ENCODE data around the gene MRPL4. TPM values are rescaled to one million over a fixed set of nuclear protein-coding genes. Genes with fewer than 3 reads are reported as not detected.
A peak's percentile ranks its signal among the peaks of the same experiment; 100 is the strongest.

Gene MRPL4
- total and polyA plus RNA-seq, 2 experiments from 2014 or later = 78.5 to 129 TPM

DNA sequence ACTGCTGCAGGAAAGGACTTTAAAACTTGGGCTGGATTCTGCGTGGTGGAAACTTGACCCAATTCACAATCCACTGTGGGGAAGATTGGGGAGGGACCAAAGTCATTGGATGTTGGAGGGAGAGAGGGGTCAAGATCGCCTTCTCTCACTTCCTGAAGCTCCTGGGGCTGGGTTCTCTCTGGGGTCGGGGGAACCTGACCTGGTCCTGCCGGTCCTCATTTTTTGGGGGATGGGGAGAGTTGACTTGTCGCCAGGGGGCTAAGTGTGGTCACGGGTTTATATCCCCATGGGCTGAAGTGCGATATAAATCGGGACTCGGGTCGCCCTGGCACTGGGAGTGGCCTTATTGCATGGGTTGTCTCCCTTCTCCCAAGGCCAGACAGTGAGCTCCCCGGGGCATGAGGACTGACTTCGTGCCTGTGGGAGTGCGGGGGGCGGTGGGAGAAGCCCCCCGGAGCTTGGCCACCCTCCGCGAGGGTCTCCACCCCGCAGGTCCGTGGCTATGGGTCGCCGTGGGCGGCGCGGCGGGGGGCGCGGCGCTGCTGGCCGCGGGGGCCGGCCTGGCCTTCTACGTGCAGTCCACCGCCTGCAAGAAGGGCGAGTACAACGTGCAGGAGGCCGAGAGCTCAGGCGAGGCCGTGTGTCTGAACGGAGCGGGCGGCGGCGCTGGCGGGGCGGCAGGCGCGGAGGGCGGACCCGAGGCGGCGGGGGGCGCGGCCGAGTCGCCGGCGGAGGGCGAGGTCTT lies 44.0 kb downstream of the MRPL4 start:
- Histone ChIP-seq H3K4me1 (ENCODE audit: low read depth) (no peaks in the 10 kb centered on the region), H3K27ac (no peak overlapping the region), H3K36me3 (no peaks in the 10 kb centered on the region), H3K27me3 (peaks cover 61% of the 10 kb centered on the region), H3K9me3 (ENCODE audit: low read depth) (no peaks in the 10 kb centered on the region), H3K4me3 (no peak overlapping the region)
- peak in 1 of 2 donors; percentile 49 for DNase-seq (ENCODE audit: low read depth in 1 of 2, low spot score in 1 of 2)
- TF ChIP-seq, protein P1, sequence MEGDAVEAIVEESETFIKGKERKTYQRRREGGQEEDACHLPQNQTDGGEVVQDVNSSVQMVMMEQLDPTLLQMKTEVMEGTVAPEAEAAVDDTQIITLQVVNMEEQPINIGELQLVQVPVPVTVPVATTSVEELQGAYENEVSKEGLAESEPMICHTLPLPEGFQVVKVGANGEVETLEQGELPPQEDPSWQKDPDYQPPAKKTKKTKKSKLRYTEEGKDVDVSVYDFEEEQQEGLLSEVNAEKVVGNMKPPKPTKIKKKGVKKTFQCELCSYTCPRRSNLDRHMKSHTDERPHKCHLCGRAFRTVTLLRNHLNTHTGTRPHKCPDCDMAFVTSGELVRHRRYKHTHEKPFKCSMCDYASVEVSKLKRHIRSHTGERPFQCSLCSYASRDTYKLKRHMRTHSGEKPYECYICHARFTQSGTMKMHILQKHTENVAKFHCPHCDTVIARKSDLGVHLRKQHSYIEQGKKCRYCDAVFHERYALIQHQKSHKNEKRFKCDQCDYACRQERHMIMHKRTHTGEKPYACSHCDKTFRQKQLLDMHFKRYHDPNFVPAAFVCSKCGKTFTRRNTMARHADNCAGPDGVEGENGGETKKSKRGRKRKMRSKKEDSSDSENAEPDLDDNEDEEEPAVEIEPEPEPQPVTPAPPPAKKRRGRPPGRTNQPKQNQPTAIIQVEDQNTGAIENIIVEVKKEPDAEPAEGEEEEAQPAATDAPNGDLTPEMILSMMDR (IDR thresholded peaks at IDR 0.05; ENCODE audit: low read depth, low read length) = no peak

DNA sequence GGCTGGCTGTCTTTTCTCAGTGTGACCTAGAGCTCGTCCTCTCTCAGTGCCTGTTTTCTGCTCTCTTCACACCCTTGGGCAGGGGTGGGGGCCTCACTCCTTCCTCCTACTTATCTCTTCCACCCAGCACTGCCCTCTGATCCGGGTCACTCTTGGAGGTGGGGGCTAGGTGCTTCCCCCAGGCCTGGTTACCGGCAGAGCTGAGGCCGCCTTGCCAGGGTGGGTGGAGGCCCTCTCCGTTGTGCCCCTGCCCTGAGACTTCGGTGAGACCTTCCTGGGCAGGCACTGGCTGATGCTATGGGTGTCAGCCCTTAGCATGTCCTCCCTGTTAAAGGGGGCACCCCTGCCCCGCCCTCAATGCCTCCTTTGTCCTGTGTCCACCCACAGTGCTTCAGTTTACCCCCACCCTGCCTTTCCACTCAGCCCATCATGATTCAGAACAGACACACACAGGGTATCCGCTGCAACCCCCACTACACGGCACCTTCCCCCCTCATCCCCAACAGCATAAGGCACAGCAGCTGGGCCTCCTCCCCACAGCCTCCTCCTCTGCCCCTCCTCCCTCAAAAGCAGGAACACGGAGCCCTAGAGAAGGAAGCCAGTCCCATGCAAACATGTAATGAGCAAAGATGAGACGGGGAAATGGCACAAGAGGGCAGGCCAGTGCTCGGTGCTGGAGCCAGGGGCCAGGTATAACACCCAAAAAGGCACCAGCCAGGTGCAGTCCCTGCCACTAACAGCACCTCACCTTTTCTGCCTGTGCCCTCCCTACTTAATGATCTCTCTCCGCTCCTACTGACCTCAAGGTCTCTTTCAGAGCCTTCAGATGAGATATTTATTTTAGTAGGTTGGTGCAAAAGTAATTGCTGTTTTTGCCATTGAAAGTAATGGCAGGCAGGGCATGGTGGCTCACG lies 47.8 kb downstream of the MRPL4 start:
- H3K27me3 ChIP-seq = peaks cover 24% of the 10 kb centered on the region
- H3K4me1 ChIP-seq (ENCODE audit: low read depth) = no peaks in the 10 kb centered on the region
- no peak for DNase-seq (ENCODE audit: low read depth in 1 of 2, low spot score in 1 of 2)
- TF ChIP-seq, protein P1 (IDR thresholded peaks at IDR 0.05; ENCODE audit: low read depth, low read length) = no peak
- no peak overlapping the region for H3K4me3 ChIP-seq
- H3K27ac ChIP-seq = no peak overlapping the region
- H3K36me3 ChIP-seq = no peaks in the 10 kb centered on the region
- no peaks in the 10 kb centered on the region for H3K9me3 ChIP-seq (ENCODE audit: low read depth)

DNA sequence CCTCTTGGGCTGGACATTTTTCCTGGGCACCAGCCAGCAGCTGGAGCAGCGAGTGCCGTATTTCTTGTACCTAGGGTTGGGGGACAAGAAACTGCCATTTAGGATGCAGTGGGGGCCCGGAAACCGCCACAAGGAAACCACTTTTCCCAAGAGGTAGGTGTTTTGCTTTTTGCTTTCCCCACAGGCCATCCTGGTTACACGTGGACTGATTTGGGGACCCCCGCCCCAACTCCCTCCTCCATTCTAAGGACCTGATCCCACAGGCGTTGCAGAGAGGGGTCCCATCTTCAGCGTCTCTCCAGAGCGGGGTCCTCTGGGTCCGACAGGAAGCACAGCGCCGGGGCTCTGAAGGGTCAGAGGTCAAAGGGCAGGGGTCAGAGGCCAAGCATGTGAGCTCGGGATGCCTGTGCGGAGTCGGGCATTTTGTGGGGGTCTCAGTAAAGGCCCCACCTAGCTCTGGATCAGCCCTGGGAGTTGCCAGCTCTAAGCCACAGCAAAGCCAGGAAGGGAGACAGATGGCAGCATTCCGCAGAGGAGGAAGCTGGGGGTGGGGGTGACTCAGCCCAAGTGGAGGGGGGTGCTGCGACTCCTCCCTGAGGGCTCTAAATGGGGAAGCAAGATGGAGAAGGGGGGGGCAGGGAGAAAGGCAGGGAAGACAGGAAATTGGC lies 53.3 kb downstream of the MRPL4 start:
- no peaks in the 10 kb centered on the region for H3K36me3 ChIP-seq
- H3K4me3 ChIP-seq = no peak overlapping the region
- TF ChIP-seq, protein P1 (IDR thresholded peaks at IDR 0.05; ENCODE audit: low read depth, low read length) = no peak
- no peaks in the 10 kb centered on the region for H3K4me1 ChIP-seq (ENCODE audit: low read depth)
- H3K27me3 ChIP-seq = no peaks in the 10 kb centered on the region
- DNase-seq (ENCODE audit: low read depth in 1 of 2, low spot score in 1 of 2) = peak in 1 of 2 donors; percentile 47
- no peak overlapping the region for H3K27ac ChIP-seq
- no peaks in the 10 kb centered on the region for H3K9me3 ChIP-seq (ENCODE audit: low read depth)

DNA sequence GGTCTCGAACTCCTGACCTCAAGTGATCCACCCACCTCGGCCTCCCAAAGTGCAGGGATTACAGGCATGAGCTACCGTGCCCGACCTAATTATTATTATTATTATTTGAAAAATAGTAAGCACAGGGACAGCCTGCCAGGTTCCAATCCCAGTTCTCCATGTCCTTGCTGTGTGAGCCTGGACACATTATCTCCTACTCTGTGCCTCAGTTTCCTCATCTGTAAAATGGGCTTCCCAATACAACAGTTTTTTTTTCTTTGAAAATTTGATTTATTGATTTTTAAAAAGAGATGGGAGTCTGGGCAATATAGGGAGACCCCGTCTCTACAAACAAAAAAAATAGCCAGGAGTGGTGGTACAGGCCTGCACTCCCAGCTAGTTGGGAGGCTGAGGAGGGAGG lies 54.3 kb downstream of the MRPL4 start:
- no peaks in the 10 kb centered on the region for H3K27me3 ChIP-seq
- TF ChIP-seq, protein P1 (IDR thresholded peaks at IDR 0.05; ENCODE audit: low read depth, low read length) = no peak
- no peak overlapping the region for H3K27ac ChIP-seq
- no peak overlapping the region for H3K4me3 ChIP-seq
- H3K36me3 ChIP-seq = no peaks in the 10 kb centered on the region
- no peaks in the 10 kb centered on the region for H3K4me1 ChIP-seq (ENCODE audit: low read depth)
- DNase-seq (ENCODE audit: low read depth in 1 of 2, low spot score in 1 of 2) = no peak
- H3K9me3 ChIP-seq (ENCODE audit: low read depth) = no peaks in the 10 kb centered on the region

DNA sequence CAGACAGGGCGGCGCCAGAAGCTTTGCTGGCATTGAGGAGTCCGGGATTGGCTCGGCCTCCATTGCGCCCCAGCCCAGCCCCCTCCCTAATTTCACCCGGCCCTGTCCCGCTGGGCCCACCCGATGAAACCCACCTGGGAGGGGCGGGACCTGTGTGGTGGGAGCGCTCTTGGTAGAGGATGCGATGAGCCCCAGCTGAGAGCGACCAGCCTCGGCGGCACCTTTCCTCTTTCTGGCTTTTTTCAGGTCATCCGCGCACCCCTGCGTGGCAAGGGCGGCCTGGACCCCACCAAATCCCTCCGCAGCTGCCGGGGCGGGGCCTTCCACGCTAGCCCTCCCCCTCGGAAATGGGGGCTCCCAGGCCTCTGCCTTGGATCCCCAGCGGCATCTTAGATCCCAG lies 57.4 kb downstream of the MRPL4 start, which contains the start of gene ZGLP1:
Gene ZGLP1, minus strand, starts transcription at position 393 of the 400 bp plus-strand sequence.
- DNase-seq (ENCODE audit: low read depth in 1 of 2, low spot score in 1 of 2) = no peak
- Histone ChIP-seq H3K9me3 (ENCODE audit: low read depth) (no peaks in the 10 kb centered on the region), H3K27me3 (no peaks in the 10 kb centered on the region), H3K27ac (no peak within 1 kb of the TSS), H3K4me1 (ENCODE audit: low read depth) (no peaks in the 10 kb centered on the region), H3K4me3 (no peak within 1 kb of the TSS), H3K36me3 (no peaks in the 10 kb centered on the region)
- TF ChIP-seq, protein P1 (IDR thresholded peaks at IDR 0.05; ENCODE audit: low read depth, low read length) = no peak
